GM10847 (cell line): ENCODE measurements around the gene CA10.

Experiments
- POLR2A ChIP-seq: IDR thresholded peaks from 2 replicates; pipeline ENCODE4 v1.6.1; 2011; ENCODE audit not compliant: insufficient read length; ENCODE audit errors: extremely low read depth

Gene CA10

GRCh38 chr17:52110923-52111581, 47.5 kb downstream of the CA10 start:
- no peak for TF ChIP-seq POLR2A

- no peak for TF ChIP-seq POLR2A
Observed at GRCh38 chr17:52106638-52107261, 51.8 kb downstream of the CA10 start.

GRCh38 chr17:52106072-52106471, 52.4 kb downstream of the CA10 start:
- TF ChIP-seq POLR2A = no peak

- TF ChIP-seq POLR2A = no peak
Observed at GRCh38 chr17:52105591-52105990, 52.9 kb downstream of the CA10 start.

GRCh38 chr17:52096056-52096455, 62.5 kb downstream of the CA10 start:
- TF ChIP-seq POLR2A = no peak

GRCh38 chr17:52084176-52084575, 74.3 kb downstream of the CA10 start:
- no peak for TF ChIP-seq POLR2A

- TF ChIP-seq POLR2A = no peak
Observed at GRCh38 chr17:52079496-52079895, 79.0 kb downstream of the CA10 start.

- TF ChIP-seq POLR2A = no peak
Observed at GRCh38 chr17:52071712-52072111, 86.8 kb downstream of the CA10 start.

- TF ChIP-seq POLR2A = no peak
Observed at GRCh38 chr17:52064791-52065211, 93.7 kb downstream of the CA10 start.

- TF ChIP-seq POLR2A = no peak
Observed at GRCh38 chr17:52049496-52049895, 109.0 kb downstream of the CA10 start.

GRCh38 chr17:52049051-52049450, 109.5 kb downstream of the CA10 start:
- TF ChIP-seq POLR2A = no peak

GRCh38 chr17:52048137-52048898, 110.2 kb downstream of the CA10 start:
- no peak for TF ChIP-seq POLR2A

- no peak for TF ChIP-seq POLR2A
Observed at GRCh38 chr17:52047086-52047485, 111.4 kb downstream of the CA10 start.

GRCh38 chr17:52041123-52041617, 117.3 kb downstream of the CA10 start:
- no peak for TF ChIP-seq POLR2A

GRCh38 chr17:52036416-52036815, 122.1 kb downstream of the CA10 start:
- no peak for TF ChIP-seq POLR2A

- TF ChIP-seq POLR2A = no peak
Observed at GRCh38 chr17:52035336-52035915, 123.1 kb downstream of the CA10 start.
